NAMALWA (cell line): ENCODE data around the gene RBM46.

Experiments used
- DNase-seq: peaks from one replicate; pipeline ENCODE4 v3.0.0-alpha.2; 2015; ENCODE audit warnings: low spot score

The RBM46 gene

GRCh38 chr4:154781126-154781982 is at the start of gene RBM46:
RBM46 (plus strand) TSS chr4:154781272; CDS start chr4:154796753, 15,481 bp downstream.
- DNase-seq, result no peak

- no peak for DNase-seq
These were observed 49.3 kb upstream of the RBM46 start for GRCh38 chr4:154731756-154732155.

GRCh38 chr4:154732669-154733068 is 48.4 kb upstream of the RBM46 start:
- no peak for DNase-seq

- DNase-seq, result no peak
These were observed 44.3 kb upstream of the RBM46 start for GRCh38 chr4:154736770-154737169.

GRCh38 chr4:154738426-154738825 is 42.6 kb upstream of the RBM46 start:
- no peak for DNase-seq

GRCh38 chr4:154739111-154739510 is 42.0 kb upstream of the RBM46 start:
- no peak for DNase-seq

- no peak for DNase-seq
These were observed 40.6 kb upstream of the RBM46 start for GRCh38 chr4:154740462-154740861.

GRCh38 chr4:154741131-154741665 is 39.9 kb upstream of the RBM46 start:
- no peak for DNase-seq

GRCh38 chr4:154741922-154742850 is 38.9 kb upstream of the RBM46 start:
- DNase-seq, result no peak

GRCh38 chr4:154743683-154744340 is 37.3 kb upstream of the RBM46 start, which contains the start of gene LRAT:
LRAT (plus strand) TSS chr4:154744000; CDS start chr4:154744327, 327 bp downstream.
- DNase-seq, result no peak

GRCh38 chr4:154744341-154744926 is 36.6 kb upstream of the RBM46 start:
- DNase-seq, result no peak

- no peak for DNase-seq
These were observed 23.4 kb upstream of the RBM46 start for GRCh38 chr4:154757713-154758112.

GRCh38 chr4:154760895-154761294 is 20.2 kb upstream of the RBM46 start:
- no peak for DNase-seq

- DNase-seq, result no peak
These were observed 2.8 kb upstream of the RBM46 start for GRCh38 chr4:154778264-154778663.

- no peak for DNase-seq
These were observed 1.6 kb upstream of the RBM46 start for GRCh38 chr4:154779362-154779947.

GRCh38 chr4:154781983-154782293 is 866 bp downstream of the RBM46 start:
- DNase-seq, result no peak

GRCh38 chr4:154807042-154807630 is 26.1 kb downstream of the RBM46 start:
- peak; percentile 68 for DNase-seq

GRCh38 chr4:154818230-154818629 is 37.2 kb downstream of the RBM46 start:
- DNase-seq, result no peak

GRCh38 chr4:154822775-154823174 is 41.7 kb downstream of the RBM46 start:
- DNase-seq, result no peak

GRCh38 chr4:154836030-154836429 is 55.0 kb downstream of the RBM46 start:
- no peak for DNase-seq

- DNase-seq, result no peak
These were observed 55.4 kb downstream of the RBM46 start for GRCh38 chr4:154836513-154836912.
